ENCODE data around the gene HELT.
A peak's percentile ranks its signal among the peaks of the same experiment; 100 is the strongest.
"Not testable (repeated sequence)": the region's sequence is repeated elsewhere in the genome, so short reads cannot be mapped to it uniquely, and the experiment has no call there.

The HELT gene

GRCh38 chr4:185039508-185040273, 21.4 kb downstream of the HELT start:
- DNase-seq, result peak; percentile 87

- no peak for DNase-seq
Measured at GRCh38 chr4:185040523-185040922, 22.2 kb downstream of the HELT start.

GRCh38 chr4:185050286-185050685, 32.0 kb downstream of the HELT start:
- not testable (repeated sequence) for DNase-seq

GRCh38 chr4:185051283-185051682, 33.0 kb downstream of the HELT start:
- DNase-seq, result not testable (repeated sequence)

GRCh38 chr4:185053746-185054145, 35.5 kb downstream of the HELT start:
- no peak for DNase-seq

- no peak for DNase-seq
Measured at GRCh38 chr4:185054272-185054671, 36.0 kb downstream of the HELT start.

- DNase-seq, result no peak
Measured at GRCh38 chr4:185054886-185055285, 36.6 kb downstream of the HELT start.

- no peak for DNase-seq
Measured at GRCh38 chr4:185061610-185062009, 43.3 kb downstream of the HELT start.

GRCh38 chr4:185062606-185063005, 44.3 kb downstream of the HELT start:
- no peak for DNase-seq

GRCh38 chr4:185066179-185066578, 47.9 kb downstream of the HELT start:
- DNase-seq, result no peak

- no peak for DNase-seq
Measured at GRCh38 chr4:185068837-185069236, 50.5 kb downstream of the HELT start.
